GM19025 (cell line): ENCODE results near the gene IGFL1.
"Not testable (repeated sequence)": the region's sequence is repeated elsewhere in the genome, so short reads cannot be mapped to it uniquely, and the experiment has no call there.

Experiments
- ATAC-seq: cut with Tn5 transposase; IDR thresholded peaks from one replicate; pipeline ENCODE4 v1.9.1; 2021; ENCODE audit warnings: mild to moderate bottlenecking, low read depth, moderate library complexity; ENCODE audit not compliant: unreplicated experiment

IGFL1 gene

DNA sequence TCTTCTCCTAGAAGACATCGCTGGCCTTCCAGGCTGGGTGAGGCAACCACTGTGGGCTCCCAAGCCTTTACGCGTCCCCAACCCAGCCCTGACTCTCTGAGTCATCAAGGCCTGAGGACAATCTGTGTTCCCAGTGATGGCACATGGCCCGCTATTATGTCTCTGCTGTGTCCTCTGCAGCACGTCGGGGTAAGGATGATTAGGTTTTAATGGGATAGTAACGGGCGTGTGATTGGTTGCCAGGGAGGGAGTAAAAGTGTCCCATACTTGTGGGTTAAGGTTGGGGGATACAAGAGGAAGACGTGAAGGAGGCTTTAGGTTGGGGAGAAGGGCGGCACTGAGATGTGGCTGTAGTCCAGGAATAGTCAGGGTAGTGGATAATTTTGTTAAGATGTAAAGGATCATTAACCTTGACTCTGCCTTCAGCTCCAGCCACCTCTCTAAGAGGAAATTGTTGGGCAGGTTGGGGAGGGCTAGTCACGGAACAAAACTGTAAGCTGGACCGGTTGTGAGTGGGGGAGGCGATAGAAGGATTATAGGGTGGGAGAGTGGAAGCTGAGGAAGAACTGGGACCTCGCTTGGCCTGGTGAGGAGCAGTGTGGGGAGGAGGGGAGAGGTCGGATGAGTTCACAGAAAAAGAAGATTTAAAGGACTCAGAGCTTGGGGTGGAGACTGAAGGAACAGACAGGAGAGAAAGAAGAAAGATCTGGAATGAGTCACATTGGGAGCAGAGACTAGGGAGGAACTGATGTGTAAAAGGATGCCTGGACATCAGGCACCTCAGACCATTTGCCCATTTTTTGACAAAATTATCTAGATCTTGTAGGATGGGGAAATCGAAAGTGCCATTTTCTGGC lies 27.9 kb upstream of the IGFL1 start:
- no peak for ATAC-seq

DNA sequence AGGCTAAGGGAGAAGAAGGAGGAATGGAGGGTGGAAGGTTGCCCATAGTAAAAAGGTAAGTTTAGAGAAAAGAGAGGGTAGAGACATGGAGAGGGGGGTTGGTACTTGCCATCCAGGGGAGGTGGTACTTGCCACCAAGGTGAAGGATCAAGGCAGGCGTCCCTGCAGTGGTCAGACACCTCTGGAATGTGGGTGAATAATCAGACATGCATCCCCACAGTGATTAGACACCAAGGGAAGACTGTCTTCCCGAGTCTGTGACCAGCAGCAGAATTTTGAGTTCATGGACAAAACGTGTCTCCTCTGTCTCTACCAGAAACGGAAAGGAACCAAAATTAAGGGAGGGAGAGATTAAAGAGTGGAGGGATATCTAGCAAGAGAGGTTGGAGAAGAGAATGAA lies 27.1 kb upstream of the IGFL1 start:
- no peak for ATAC-seq

DNA sequence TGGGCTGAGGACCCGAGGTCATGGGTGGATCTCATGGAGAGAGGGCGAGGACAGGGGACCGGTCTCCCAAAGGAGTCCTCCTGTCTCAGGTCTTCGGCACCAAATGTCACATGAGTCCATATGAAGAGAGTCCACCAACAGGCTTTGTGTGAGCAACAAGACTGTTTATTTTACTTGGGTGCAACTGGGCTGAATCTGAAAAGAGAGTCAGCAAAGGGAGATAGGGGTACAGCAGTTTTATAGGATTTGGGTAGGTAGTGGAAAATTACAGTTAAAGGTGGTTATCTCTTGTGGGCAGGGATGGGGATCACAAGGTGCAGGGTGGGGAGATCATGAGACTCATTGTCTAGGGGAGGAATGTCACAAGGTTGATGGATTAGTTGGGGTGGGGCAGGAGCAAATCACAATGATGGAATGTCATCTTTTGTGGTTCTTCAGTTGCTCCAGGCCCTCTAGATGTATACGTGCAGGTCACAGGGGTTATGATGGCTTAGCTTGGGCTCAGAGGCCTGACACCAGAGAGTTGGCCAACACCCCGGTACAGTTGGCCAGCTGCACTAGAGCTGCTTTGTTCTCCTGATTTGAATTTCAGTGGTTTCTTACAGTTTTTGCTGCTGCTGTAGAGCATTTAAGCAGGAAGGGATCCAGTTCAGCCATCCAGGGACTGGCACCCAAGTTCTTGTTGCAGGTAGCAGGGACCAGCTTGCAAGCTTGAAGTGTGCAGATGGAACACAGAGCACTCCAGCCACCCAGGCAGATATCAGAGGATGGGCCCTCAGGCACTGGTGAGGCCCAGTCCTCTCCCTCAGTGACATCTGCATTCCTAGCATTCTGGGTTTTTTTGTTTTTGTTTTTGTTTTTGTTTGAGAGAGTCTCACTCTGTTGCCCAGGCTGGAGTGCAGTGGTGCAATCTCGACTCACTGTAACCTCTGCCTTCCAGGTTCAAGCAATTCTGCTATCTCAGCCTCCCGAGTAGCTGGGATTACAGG lies 26.4 kb upstream of the IGFL1 start:
- ATAC-seq, result no peak

DNA sequence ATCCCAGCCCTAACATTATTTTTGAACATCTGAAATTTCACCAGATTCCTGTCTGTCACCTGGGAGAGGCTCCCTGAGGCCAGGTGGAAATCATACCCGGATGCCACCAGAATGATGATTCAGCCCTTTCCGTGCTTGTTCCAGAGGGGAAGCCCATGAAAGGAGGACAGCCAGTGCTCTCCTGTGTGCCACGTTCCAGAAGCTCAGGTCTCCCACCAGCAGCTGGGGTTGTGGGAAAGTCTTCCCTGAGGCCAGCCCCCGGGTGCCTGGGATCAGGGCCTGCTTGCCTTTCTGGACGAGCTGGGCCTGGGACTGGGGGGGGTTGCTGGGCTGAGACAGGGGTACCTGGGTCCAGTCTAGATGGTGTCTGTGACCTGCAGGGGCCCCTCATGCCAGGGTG lies 25.5 kb upstream of the IGFL1 start:
- no peak for ATAC-seq

DNA sequence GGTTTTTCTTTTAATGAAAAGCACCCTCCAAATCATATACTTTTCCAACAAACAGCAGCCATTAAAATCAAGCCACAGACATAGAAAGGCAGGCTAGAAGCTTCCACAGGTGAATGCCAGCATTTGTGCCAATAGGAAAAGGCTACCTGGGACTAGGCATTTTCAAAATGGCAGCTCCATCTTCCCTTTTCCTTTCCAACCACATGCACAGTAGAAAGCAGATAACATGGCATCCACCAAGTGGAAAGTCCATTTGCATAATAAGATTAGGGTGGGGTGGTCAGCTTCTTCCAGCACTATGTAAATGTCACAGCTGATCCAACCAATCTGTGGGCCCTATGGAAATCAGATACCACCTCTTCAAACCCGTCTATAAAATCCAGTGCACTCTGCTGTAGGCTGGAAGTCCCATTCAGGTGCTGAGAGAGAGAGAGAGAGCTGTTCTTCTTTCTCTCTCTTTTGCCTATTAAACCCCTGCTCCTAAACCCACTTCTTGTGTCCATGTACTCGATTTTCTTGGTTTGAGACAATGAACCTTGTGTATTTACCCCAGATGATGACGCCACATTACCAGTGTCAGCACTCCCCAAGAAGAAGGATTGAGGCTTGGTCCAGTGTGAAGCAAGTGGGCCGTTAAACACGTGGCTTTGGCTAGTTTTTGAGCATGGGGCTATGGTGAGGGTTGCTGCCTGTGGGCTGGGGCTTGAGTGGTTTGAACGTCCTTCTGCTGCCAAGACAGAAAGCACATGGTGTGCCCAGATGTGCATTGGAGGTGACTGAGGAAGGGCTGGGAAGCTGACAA lies 24.2 kb upstream of the IGFL1 start:
- no peak for ATAC-seq

DNA sequence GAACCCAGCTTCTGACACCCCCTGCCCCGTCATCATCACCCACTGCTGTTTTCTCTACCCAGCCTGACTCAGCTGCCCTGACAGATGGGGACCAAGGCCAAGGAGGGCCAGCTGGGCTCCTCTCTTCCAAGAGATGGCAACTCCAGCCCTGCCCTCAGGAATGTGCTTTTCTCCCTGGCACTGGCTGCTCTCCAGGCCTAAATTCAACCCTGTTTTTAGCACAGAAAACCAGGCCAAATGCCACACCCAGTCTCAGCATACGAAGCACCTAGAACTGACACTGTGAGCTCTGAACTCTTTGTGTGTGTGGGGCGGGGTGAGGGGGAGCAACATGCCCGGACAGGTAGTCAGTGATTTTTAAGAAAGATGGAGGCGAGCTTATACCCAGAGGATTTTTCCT lies 23.4 kb upstream of the IGFL1 start:
- no peak for ATAC-seq

DNA sequence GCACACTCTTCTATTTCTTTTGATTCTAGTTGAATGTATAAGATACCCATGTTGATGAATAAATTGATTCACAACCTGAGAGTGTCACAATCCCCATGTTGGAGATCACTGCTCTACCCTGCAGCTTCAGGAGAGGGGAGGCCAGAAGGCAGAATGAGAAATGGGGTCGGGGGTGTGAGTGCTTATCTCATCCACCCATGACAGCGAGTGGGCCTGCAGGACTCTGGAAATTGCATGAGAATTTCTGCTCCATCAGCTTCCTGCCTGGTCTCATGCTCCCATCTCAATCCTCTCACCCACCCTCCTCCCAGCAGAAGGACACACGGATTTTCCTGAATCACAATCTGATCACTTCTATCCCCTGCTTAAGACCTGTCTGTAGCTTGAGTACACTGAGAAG lies 22.9 kb upstream of the IGFL1 start:
- no peak for ATAC-seq

DNA sequence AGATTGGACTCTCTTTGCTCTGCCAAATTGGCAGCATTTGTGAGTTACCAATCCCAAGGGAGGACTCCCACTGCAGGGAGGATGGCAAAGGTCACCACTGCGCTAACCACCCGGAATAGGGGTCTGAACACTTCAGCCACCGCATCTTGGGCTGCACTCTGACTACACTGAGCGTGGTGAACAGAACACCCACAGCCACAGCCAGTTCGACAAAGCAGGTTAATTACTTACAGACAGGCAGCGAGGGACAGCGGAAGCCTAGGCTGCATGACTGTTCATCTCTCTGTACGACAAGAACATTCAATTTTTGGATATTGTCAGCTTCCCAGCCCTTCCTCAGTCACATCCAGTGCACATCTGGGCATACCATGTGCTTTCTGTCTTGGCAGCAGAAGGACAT lies 21.7 kb upstream of the IGFL1 start:
- ATAC-seq, result not testable (repeated sequence)

DNA sequence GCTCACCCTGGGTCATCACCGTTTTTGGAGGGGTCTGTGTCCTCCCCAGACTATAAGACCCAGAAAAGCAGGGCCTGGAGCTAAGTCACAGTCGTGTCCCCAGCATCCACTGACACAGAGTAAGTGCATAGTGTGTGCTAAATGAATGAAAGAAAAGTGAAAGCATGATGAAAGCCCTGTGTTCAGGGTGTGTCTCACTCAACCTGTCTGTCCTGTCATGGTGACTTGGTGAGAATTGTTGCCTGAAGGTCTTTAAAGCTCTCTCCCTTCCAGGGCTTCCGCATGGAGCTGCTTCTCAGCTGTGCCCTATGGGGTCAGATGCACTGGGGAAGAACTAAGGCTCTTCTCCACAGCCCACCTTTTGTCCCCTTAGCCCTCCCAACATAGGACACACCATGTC lies 20.5 kb upstream of the IGFL1 start:
- ATAC-seq, result no peak

DNA sequence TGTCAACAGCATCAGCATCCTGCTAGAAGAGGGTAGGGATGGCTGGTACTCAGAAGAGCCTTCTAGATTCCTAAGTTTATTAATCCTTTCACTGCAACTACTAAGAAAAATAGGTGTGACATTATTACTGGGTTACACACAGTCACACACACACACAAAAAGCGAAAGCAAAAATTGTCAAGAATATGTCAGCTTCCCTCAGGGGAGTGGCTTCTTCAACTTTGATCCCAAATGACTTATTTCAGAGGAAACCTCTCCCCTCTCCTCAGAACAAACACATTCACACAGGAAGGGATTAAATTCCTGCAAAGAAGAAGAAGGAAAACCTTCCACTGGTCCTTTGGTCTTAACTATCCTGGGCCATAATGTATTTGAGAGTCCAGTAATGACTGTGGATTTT lies 20.1 kb upstream of the IGFL1 start:
- no peak for ATAC-seq

DNA sequence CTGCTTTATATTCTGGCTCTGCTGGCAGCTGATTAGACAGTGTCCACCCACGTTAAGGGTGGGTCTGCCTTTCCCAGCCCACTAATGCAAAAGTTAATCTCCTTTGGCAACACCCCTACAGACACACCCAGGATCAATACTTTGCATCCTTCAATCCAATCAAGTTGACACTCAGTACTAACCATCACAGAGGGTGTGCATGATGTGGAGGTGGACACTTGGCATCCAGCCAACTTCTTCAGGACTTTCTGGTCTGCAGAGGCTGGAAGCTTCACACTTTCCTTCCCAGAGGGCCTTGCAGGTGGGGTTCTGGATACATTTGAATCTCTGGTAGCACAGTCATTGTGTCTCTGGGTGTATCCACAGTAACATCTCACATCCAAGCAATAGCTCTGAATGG lies 18.9 kb upstream of the IGFL1 start:
- no peak for ATAC-seq

DNA sequence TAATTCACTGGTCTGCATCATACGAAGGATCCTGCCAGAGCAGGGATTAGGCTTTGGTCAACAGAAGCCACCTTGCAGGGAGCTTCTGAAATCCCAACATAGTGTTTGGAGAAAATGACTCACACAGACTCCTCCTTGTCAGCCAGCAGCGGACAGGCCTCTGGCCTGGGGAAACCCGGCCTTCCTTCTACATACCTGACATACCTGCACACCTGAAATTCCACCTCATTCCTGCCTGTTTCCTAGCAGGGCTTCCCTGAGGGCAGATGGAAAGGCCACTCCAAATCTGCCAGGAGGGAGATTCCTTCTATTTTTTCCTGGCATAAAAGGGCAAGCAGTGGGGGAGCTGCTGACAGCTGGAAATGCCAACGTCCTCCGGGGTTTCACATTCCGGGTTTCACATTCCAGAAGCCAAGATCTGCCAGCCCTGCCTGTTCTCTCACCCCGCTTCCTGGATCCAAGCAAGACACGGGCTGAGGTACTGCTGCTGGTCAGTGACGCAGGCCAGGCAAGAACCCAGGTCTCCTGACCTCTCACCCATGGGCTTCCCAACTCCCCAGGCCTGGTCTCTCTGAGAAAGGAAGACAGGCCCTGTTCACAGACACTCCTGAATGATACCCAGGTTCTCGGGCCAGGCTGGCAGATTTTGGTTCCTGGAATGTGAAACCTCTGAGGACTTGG lies 18.2 kb upstream of the IGFL1 start:
- no peak for ATAC-seq

DNA sequence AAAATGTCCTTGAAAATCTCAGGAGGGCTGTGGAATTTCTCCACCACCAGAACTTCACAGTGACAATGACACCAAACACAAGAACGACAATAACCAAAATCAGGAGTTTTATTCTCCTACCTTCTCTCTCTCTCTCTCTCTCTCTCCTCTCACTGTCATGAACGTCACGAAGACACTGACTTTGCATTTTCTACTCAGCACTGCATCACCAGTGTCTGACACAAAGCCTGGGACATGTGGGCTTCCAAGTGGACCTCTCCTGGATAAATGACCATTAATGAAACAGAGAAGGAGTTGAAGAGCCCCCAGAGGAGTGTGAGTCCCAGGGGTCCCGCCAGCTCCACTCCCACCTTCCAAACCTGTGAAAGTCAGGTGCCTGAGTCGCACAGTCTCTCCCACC lies 16.9 kb upstream of the IGFL1 start:
- ATAC-seq, result not testable (repeated sequence)

DNA sequence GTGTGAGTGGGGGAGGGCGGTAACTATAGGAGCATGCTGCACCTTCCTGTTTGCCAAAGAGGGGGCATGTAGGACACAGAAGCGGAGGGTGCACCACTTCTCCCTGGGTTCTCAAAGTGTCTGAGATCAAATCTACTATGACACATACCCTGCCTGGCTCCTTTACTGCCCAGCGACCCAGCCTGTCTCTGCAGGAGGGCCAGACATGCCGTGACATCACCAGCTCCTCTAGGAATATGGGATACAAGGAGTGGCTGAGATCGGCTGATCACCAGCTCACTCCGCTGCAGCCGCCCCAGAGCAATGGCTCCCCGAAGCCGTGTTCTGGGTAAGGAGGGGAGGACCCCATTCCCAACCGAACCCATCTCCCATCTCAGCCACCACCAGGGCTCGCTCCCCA lies 16.4 kb upstream of the IGFL1 start:
- no peak for ATAC-seq

DNA sequence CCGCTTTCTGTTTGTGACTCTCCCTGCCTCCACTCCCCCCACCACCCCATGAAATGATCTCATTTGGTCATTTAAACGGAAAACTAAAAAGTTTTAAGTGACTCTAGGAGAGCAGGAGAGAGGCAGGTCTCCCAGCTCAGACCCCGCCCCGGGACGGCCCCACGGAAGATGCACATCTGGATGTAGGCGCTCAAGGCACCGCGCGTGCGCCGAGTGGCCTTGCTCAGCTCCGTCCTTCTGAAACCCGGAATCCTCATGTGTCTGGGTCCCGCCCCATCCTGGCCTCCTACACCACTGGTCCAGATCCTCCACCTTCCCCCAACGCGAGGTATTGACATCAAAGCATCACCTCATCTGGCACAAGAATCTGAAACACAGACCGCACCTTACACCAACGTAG lies 15.7 kb upstream of the IGFL1 start:
- ATAC-seq, result no peak

DNA sequence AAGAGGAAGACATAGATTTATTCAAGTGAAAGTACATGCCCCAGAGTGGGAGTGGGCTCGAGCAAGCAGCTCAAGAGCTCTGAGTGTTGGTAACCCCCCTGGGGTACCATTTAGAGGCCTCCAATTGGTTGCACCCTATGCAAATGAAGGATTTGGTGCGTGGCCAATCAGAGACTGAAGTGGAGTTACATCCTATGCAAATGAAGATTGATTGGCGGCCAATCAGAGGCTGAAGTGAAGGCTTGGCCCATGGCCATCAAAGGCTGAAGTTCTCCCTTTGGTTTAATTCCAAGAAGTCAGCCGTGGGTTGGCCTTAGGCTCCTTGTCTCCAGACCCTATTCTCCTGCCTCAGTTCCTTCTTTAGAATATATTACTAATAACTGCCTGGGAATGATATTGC lies 12.9 kb upstream of the IGFL1 start:
- no peak for ATAC-seq

DNA sequence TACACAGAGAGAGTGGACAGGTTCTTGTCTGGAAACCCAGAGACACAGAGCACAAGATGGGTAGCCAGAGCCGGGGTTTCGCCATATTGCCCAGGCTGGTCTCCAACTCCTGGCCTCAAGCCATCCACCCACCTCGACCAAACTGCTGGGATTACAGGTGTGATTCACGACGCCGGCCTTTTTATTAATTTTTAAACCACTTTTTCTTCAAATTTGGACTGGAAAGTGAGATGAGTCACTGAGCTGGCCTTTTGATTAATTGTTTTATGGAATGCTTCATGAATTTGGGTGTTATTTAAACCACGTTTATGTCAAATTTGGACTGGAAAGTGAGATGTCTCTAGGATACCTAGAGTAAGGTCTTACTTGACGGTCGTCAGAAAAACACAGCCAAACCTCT lies 12.1 kb upstream of the IGFL1 start:
- ATAC-seq, result no peak

DNA sequence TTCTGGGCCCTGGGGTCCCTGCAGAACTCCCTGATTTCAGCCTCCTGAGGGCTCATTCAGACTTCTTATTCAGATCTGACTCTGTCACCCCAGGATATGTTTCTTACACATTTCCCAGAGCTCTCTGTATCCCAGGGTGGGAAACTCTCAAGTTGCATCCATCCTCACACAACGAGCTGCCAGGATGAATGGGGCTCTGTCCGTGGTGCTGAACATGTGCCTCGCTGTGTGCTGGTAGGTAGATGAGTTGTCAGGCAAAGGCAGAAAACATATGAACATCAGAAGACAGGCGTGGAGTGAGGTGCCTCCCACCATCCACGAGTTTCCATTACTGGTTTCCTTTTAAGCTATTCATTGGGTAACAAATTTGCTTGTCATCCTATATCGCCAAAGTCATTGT lies 11.4 kb upstream of the IGFL1 start:
- no peak for ATAC-seq

DNA sequence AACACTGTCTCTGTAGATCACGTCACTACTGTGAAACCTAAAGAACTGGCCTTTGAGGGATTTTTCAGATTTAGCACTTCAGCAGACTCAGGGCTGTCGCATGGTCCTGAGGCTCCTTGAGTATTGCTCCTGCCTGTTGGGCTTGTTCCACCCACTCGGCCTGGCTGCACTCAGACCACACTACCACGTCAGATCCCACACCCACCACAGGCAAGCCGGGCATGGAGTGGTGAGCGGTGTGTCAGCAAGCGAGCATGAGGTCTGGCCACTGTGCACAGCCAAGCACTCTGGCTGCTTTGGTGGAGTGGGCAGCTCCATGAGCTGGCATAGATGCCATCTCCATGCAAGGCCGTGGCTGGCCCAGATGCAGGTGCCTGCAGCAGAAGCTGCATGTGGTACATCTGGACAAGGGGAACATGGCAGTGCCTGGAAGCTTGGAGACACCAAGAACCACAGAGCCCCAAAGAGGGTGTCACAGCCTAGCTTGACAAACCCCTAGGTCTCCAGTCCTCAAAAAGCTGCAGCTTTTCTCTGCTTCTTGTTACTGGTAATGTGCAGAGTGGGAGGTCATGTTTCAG lies 9.4 kb upstream of the IGFL1 start:
- no peak for ATAC-seq

DNA sequence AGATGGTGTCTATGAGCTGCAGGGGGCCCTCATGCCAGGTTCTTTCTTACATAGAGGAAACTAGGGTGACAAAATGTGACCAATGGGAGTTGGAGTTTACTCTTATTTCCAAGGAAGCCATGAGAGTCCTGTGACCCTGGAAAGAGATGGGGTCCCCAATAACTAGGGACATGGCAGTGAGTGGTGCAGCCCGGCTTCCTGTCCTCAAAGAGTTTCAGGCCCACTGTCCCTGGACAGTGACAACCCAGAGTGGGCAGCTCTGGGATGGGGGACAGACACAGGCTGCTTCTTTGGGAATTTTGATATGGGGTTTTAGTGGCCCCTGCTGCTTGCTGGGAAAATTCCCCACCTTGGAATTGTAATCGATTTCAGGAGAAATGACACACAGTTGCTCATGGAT lies 8.4 kb upstream of the IGFL1 start:
- no peak for ATAC-seq
